CD14-positive monocyte (primary cell): ENCODE results near the gene ZEB1. TPM values are rescaled to one million over a fixed set of nuclear protein-coding genes. Genes with fewer than 3 reads are reported as not detected.

Experiments used
- DNase-seq, 3 donors: peaks; one replicate each; pipeline ENCODE4 v3.0.0-alpha.2; 2011 to 2022
- H2AFZ ChIP-seq: 2 replicates; pipeline ENCODE4 v1.6.0; 2012; ENCODE audit warnings: mild to moderate bottlenecking, low read depth, low read length, inconsistent platforms; ENCODE audit not compliant: insufficient read depth, poor library complexity, severe bottlenecking
- H3K27ac ChIP-seq, 2 donors: 1 replicate in 1 of 2; 2 replicates in 1 of 2; pipeline ENCODE4 v1.5.1; 2012 to 2013; ENCODE audit warnings: low read length in 2 of 2, control low read depth in 1 of 2, inconsistent platforms in 1 of 2, low read depth in 1 of 2, mild to moderate bottlenecking in 1 of 2
- H3K27me3 ChIP-seq, 2 donors: one replicate each; pipeline versions ENCODE4 v1.6.0 to v1.6.1; 2011 to 2013; ENCODE audit warnings: low read length in 2 of 2; ENCODE audit not compliant: control insufficient read depth in 2 of 2, insufficient read depth in 2 of 2
- H3K36me3 ChIP-seq, 2 donors: replicated peaks in 1 of 2; 1 replicate in 1 of 2; 2 replicates in 1 of 2; pipeline versions ENCODE4 v1.5.1 to v1.6.1; 2012 to 2013; ENCODE audit warnings: low read length in 2 of 2, control low read depth in 1 of 2, inconsistent platforms in 1 of 2, mild to moderate bottlenecking in 1 of 2; ENCODE audit not compliant: insufficient read depth in 2 of 2, control insufficient read depth in 1 of 2
- H3K4me1 ChIP-seq, 2 donors: 1 replicate in 1 of 2; 2 replicates in 1 of 2; pipeline versions ENCODE4 v1.5.1 to v1.6.1; 2012 to 2013; ENCODE audit warnings: low read length in 2 of 2, control low read depth in 1 of 2, inconsistent platforms in 1 of 2, mild to moderate bottlenecking in 1 of 2, moderate library complexity in 1 of 2; ENCODE audit not compliant: insufficient read depth in 2 of 2, control insufficient read depth in 1 of 2
- H3K4me2 ChIP-seq: replicated peaks from 2 replicates; pipeline ENCODE3; 2012; ENCODE audit warnings: low read length, moderate library complexity, mild to moderate bottlenecking; ENCODE audit not compliant: poor library complexity, severe bottlenecking; ENCODE audit errors: extremely low read depth
- H3K4me3 ChIP-seq, 3 experiments: fragments of 200-600 bp in 1 of 3; sonication (generic) in 1 of 3; replicated peaks in 1 of 3; 1 replicate in 2 of 3; 2 replicates in 1 of 3; pipeline ENCODE4 v1.5.1; 2011 to 2013; ENCODE audit warnings: low read length in 3 of 3, mild to moderate bottlenecking in 3 of 3, control low read depth in 2 of 3, low read depth in 2 of 3, inconsistent platforms in 1 of 3, moderate library complexity in 1 of 3
- H3K79me2 ChIP-seq: 2 replicates; pipeline ENCODE4 v1.6.0; 2012; ENCODE audit warnings: mild to moderate bottlenecking, control low read depth, inconsistent platforms, low read length, moderate library complexity; ENCODE audit not compliant: insufficient read depth
- H3K9ac ChIP-seq: 2 replicates; pipeline ENCODE4 v1.6.0; 2017; ENCODE audit warnings: low read length, mild to moderate bottlenecking; ENCODE audit not compliant: insufficient read depth, poor library complexity, severe bottlenecking
- H3K9me3 ChIP-seq, 2 donors: replicated peaks in 1 of 2; 1 replicate in 1 of 2; 2 replicates in 1 of 2; pipeline versions ENCODE4 v1.5.1 to v1.6.1; 2012 to 2013; ENCODE audit warnings: low read length in 2 of 2, control low read depth in 1 of 2; ENCODE audit not compliant: control insufficient read depth in 1 of 2, insufficient read depth in 1 of 2
- H4K20me1 ChIP-seq: 2 replicates; pipeline ENCODE4 v1.6.0; 2012; ENCODE audit warnings: mild to moderate bottlenecking, low read length, control low read depth, moderate library complexity; ENCODE audit not compliant: insufficient read depth
- H3K27ac Mint-ChIP-seq, 7 donors: one replicate each; pipeline ENCODE4 v1.8.0; 2020; ENCODE audit warnings: mild to moderate bottlenecking in 7 of 7, mixed read lengths in 7 of 7, moderate library complexity in 6 of 7, inconsistent platforms in 2 of 7
- H3K27me3 Mint-ChIP-seq, 3 donors: one replicate each; pipeline ENCODE4 v1.8.0; 2021 to 2022; ENCODE audit warnings: low read depth in 3 of 3, mild to moderate bottlenecking in 3 of 3, mixed read lengths in 3 of 3, moderate library complexity in 3 of 3, inconsistent platforms in 1 of 3
- H3K36me3 Mint-ChIP-seq, 2 donors: one replicate each; pipeline ENCODE4 v1.8.0; 2020; ENCODE audit warnings: mixed read lengths in 2 of 2, inconsistent platforms in 1 of 2, mild to moderate bottlenecking in 1 of 2
- H3K4me1 Mint-ChIP-seq: one replicate; pipeline ENCODE4 v1.8.0; 2020; ENCODE audit warnings: mild to moderate bottlenecking, mixed read lengths
- H3K4me3 Mint-ChIP-seq, 2 donors: one replicate each; pipeline ENCODE4 v1.8.0; 2020; ENCODE audit warnings: mild to moderate bottlenecking in 2 of 2, mixed read lengths in 2 of 2, moderate library complexity in 1 of 2
- H3K9me3 Mint-ChIP-seq, 7 donors: one replicate each; pipeline ENCODE4 v1.8.0; 2020 to 2022; ENCODE audit warnings: mixed read lengths in 7 of 7, mild to moderate bottlenecking in 6 of 7, moderate library complexity in 6 of 7, inconsistent platforms in 2 of 7
- WGBS: methylation state at CpG from one replicate; pipeline ENCODE4 v1.1.5; 2013; ENCODE audit warnings: missing lambda C conversion rate; ENCODE audit not compliant: insufficient coverage; 5-methylcytosine and 5-hydroxymethylcytosine counted together
- intact Hi-C, 2 donors: fragments of 100-400 bp; cut with micrococcal nuclease; formaldehyde crosslinking; loops; one replicate each; pipeline versions ENCODE4 v1.15.0 to v1.15.1; 2023
- polyA plus RNA-seq, 3 donors: library from polyadenylated mRNA; depleted of rRNA in 1 of 3; unstranded in 2 of 3; stranded (reverse) in 1 of 3; fragments of 300-500 nt in 2 of 3; fragments of >200 nt in 1 of 3; fragmentation: Illumina TruSeq in 2 of 3; gene quantifications; 1 replicate in 2 of 3; 2 replicates in 1 of 3; pipeline ENCODE4 v1.2.3, GENCODE V29; 2012 to 2021
- TF ChIP-seq, protein P1 (sequence below): fragments of 200-600 bp; IDR thresholded peaks from one replicate; pipeline ENCODE4 v1.8.0; 2022; ENCODE audit warnings: antibody characterized with exemption, mild to moderate bottlenecking

The ZEB1 gene
- polyA plus RNA-seq, 3 donors: 0.13 to 0.20 TPM; not detected in 1

- H3K9me3 ChIP-seq: no peaks in the 10 kb centered on the region
- 19% methylated on average over 4 of the region's 10 CpGs for WGBS
- peak overlapping the region; percentile 87 to 93 for H3K4me3 Mint-ChIP-seq
- H3K79me2 ChIP-seq: no peaks in the 10 kb centered on the region
- peak overlapping the region in 1 of 3 experiments; percentile 77 for H3K4me3 ChIP-seq
- no peak overlapping the region for H3K9ac ChIP-seq
- H2AFZ ChIP-seq: no peak overlapping the region
- H4K20me1 ChIP-seq: no peaks in the 10 kb centered on the region
- no peak overlapping the region for H3K27ac ChIP-seq
- H3K27ac Mint-ChIP-seq: no peak overlapping the region
- H3K36me3 Mint-ChIP-seq: peaks cover 0 to 3% of the 10 kb centered on the region in 2 donors
- peaks cover 25 to 29% of the 10 kb centered on the region in 2 donors for H3K4me1 ChIP-seq
- TF ChIP-seq, protein P1, sequence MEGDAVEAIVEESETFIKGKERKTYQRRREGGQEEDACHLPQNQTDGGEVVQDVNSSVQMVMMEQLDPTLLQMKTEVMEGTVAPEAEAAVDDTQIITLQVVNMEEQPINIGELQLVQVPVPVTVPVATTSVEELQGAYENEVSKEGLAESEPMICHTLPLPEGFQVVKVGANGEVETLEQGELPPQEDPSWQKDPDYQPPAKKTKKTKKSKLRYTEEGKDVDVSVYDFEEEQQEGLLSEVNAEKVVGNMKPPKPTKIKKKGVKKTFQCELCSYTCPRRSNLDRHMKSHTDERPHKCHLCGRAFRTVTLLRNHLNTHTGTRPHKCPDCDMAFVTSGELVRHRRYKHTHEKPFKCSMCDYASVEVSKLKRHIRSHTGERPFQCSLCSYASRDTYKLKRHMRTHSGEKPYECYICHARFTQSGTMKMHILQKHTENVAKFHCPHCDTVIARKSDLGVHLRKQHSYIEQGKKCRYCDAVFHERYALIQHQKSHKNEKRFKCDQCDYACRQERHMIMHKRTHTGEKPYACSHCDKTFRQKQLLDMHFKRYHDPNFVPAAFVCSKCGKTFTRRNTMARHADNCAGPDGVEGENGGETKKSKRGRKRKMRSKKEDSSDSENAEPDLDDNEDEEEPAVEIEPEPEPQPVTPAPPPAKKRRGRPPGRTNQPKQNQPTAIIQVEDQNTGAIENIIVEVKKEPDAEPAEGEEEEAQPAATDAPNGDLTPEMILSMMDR: no peak
- H3K27me3 ChIP-seq: peaks cover 28 to 51% of the 10 kb centered on the region in 2 donors
- no peaks in the 10 kb centered on the region for H3K36me3 ChIP-seq
- intact Hi-C loops: no loop called here
- peak in 2 of 3 donors; percentile 4 to 23 for DNase-seq
- peaks cover 37 to 52% (median 37%) of the 10 kb centered on the region in 3 donors for H3K27me3 Mint-ChIP-seq
- H3K4me2 ChIP-seq: peak overlapping the region; percentile 96
- peaks cover 0 to 9% (median 4%) of the 10 kb centered on the region in 7 donors for H3K9me3 Mint-ChIP-seq
- H3K4me1 Mint-ChIP-seq: peaks cover 22% of the 10 kb centered on the region
Observed at GRCh38 chr10:31321396-31321941, 2.5 kb downstream of the ZEB1 start.

DNA sequence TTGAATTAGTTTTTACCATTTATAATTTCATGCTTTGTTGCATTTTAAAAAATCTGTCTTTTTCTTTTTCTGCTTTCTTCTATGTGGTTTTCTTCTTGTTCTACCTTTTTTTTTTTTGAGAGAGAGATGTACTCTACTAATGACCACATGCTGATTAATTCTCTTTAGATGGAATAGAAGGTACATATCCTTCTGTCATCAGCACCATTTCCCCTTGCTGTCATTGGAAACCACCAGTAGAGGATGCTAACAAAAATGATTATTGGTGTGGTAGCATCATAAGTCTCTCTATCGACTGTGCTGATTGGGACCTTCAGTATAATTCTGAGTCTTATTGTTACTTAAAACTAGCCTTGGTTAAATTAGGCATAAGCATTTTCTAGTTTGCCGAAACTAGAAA is 3.6 kb downstream of the ZEB1 start:
- Mint-ChIP-seq H3K27ac (no peak overlapping the region), H3K36me3 (peaks cover 0 to 3% of the 10 kb centered on the region in 2 donors), H3K9me3 (peaks cover 0 to 9% (median 4%) of the 10 kb centered on the region in 7 donors), H3K4me1 (peaks cover 22% of the 10 kb centered on the region), H3K27me3 (peaks cover 36 to 46% (median 37%) of the 10 kb centered on the region in 3 donors), H3K4me3 (peak overlapping the region in 1 of 2 donors; percentile 43)
- no peak for DNase-seq
- TF ChIP-seq, protein P1: no peak
- Histone ChIP-seq H3K27me3 (peaks cover 28 to 44% of the 10 kb centered on the region in 2 donors), H3K27ac (no peak overlapping the region), H3K9ac (no peak overlapping the region), H3K36me3 (no peaks in the 10 kb centered on the region), H3K4me1 (peaks cover 25 to 29% of the 10 kb centered on the region in 2 donors), H3K9me3 (no peaks in the 10 kb centered on the region), H4K20me1 (no peaks in the 10 kb centered on the region), H3K79me2 (no peaks in the 10 kb centered on the region), H2AFZ (no peak overlapping the region), H3K4me2 (no peak overlapping the region), H3K4me3 (no peak overlapping the region)
- intact Hi-C loops: no loop called here
- no CpG with 5 or more reads among the region's 2 CpGs for WGBS
